HepG2 (cell line): ENCODE measurements around the gene CDK3. TPM values are rescaled to one million over a fixed set of nuclear protein-coding genes. Genes with fewer than 3 reads are reported as not detected.

Source experiments
- ATF1 ChIP-seq: IDR thresholded peaks from 2 replicates; pipeline ENCODE4 v1.6.1; 2016; ENCODE audit warnings: mild to moderate bottlenecking, control low read depth
- IRF1 ChIP-seq: sonication (generic); formaldehyde crosslinking; IDR thresholded peaks from 2 replicates; pipeline ENCODE4 v1.4.0; 2020; ENCODE audit warnings: low read depth, mild to moderate bottlenecking, missing genetic modification reagents
- MZF1 ChIP-seq: sonication (generic); formaldehyde crosslinking; IDR thresholded peaks from 2 replicates; pipeline ENCODE4 v1.8.1; 2023; ENCODE audit warnings: mild to moderate bottlenecking, missing genetic modification reagents, borderline replicate concordance
- TFAP4 ChIP-seq: sonication (generic); IDR thresholded peaks from 2 replicates; pipeline ENCODE4 v1.6.1; 2016; ENCODE audit warnings: low read depth, borderline replicate concordance
- TOPORS ChIP-seq: sonication (generic); formaldehyde crosslinking; IDR thresholded peaks from 2 replicates; pipeline ENCODE4 v1.8.0; 2023; ENCODE audit warnings: mild to moderate bottlenecking, missing genetic modification reagents
- ZBTB42 ChIP-seq: sonication (generic); formaldehyde crosslinking; IDR thresholded peaks from 2 replicates; pipeline ENCODE4 v1.5.0; 2020; ENCODE audit warnings: mild to moderate bottlenecking, missing genetic modification reagents
- ZFP90 ChIP-seq: sonication (generic); formaldehyde crosslinking; IDR thresholded peaks from 2 replicates; pipeline ENCODE4 v1.8.0; 2022; ENCODE audit warnings: missing genetic modification reagents, mild to moderate bottlenecking, inconsistent platforms, borderline replicate concordance
- ZNF543 ChIP-seq: sonication (generic); formaldehyde crosslinking; IDR thresholded peaks from 2 replicates; pipeline ENCODE4 v1.4.0; 2020; ENCODE audit warnings: mild to moderate bottlenecking, missing genetic modification reagents
- ZNF550 ChIP-seq: sonication (generic); formaldehyde crosslinking; IDR thresholded peaks from 2 replicates; pipeline ENCODE4 v1.4.0; 2020; ENCODE audit warnings: mild to moderate bottlenecking, missing genetic modification reagents, borderline replicate concordance
- ZNF788 ChIP-seq: sonication (generic); formaldehyde crosslinking; IDR thresholded peaks from 2 replicates; pipeline ENCODE4 v1.5.0; 2020; ENCODE audit warnings: mild to moderate bottlenecking, missing genetic modification reagents, borderline replicate concordance
- polyA plus RNA-seq, 8 experiments: library from polyadenylated mRNA; depleted of rRNA in 3 of 8; stranded (reverse) in 7 of 8; unstranded in 1 of 8; fragments of >200 nt; fragmentation: Illumina TruSeq in 4 of 8; extraction: Trizol in 4 of 8; gene quantifications; 2 replicates each; pipeline versions ENCODE4 v1.2.1 to v1.2.3, GENCODE V29; 2011 to 2016; ENCODE audit warnings: low read depth in 4 of 8, missing spikeins in 1 of 8, mixed read lengths in 1 of 8; ENCODE audit not compliant: insufficient read depth in 1 of 8
- total RNA-seq, 5 experiments: library from RNA; depleted of rRNA; stranded (reverse); fragments of >200 nt; fragmentation: Illumina TruSeq; extraction: Trizol; gene quantifications; 2 replicates each; pipeline ENCODE4 v1.2.3, GENCODE V29; 2016; ENCODE audit warnings: low read depth in 1 of 5
- TF ChIP-seq, protein P1 (sequence below): IDR thresholded peaks from 2 replicates; pipeline ENCODE4 v1.4.0; 2020; ENCODE audit warnings: mild to moderate bottlenecking, missing genetic modification reagents
- TF ChIP-seq, protein P2 (sequence below): sonication (generic); formaldehyde crosslinking; conservative IDR thresholded peaks from 2 replicates; pipeline ENCODE4 v1.4.0; 2020; ENCODE audit warnings: missing genetic modification reagents
- TF ChIP-seq, protein P3 (sequence below): sonication (generic); formaldehyde crosslinking; IDR thresholded peaks from 2 replicates; pipeline ENCODE4 v1.4.0; 2020; ENCODE audit warnings: missing genetic modification reagents

Gene CDK3
- total and polyA plus RNA-seq, 2 of the 13 experiments (the other 11 are each of a cell fraction or from before 2014, with no cell fraction given): 5.8 to 11.4 TPM

DNA sequence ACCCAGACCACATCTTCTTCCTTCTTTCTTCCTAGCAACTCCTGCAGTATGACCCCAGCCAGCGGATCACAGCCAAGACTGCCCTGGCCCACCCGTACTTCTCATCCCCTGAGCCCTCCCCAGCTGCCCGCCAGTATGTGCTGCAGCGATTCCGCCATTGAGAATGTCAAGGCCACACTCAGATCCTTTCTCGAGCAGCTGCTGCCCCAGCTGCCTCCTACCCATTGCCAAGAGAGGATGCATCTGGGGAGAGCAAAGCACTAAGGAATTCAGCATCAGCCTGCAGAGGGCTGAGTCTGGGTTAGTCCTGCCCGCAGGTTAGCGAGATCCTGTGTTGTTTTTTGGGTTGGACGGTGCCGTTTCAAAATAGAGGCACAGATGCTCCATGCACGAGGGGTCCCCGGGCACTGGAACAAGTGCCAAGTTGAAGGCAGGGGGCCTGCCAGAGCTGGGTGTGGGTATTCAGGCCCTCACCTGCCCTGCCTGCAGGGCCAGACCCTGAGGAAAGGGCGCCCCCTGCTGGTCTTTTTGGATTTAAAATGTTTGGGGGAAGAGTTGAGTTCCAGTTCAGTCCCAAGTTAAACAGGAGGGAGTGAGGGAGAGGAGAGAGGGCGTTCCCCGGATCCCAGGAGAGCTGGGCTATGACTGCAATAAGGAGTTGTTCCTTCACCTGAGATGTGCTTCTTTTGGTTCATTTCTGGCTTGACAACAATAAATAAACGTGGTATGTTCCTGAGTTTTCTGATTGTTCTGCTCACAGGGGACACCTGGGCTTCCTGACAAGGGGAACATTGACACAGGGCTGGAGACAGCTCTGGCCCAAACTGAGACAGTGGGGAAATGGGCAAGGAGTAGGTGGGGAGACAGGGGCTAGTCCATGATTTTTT, 4.9 kb downstream of the CDK3 start (continued):
- TF ChIP-seq, protein P1, sequence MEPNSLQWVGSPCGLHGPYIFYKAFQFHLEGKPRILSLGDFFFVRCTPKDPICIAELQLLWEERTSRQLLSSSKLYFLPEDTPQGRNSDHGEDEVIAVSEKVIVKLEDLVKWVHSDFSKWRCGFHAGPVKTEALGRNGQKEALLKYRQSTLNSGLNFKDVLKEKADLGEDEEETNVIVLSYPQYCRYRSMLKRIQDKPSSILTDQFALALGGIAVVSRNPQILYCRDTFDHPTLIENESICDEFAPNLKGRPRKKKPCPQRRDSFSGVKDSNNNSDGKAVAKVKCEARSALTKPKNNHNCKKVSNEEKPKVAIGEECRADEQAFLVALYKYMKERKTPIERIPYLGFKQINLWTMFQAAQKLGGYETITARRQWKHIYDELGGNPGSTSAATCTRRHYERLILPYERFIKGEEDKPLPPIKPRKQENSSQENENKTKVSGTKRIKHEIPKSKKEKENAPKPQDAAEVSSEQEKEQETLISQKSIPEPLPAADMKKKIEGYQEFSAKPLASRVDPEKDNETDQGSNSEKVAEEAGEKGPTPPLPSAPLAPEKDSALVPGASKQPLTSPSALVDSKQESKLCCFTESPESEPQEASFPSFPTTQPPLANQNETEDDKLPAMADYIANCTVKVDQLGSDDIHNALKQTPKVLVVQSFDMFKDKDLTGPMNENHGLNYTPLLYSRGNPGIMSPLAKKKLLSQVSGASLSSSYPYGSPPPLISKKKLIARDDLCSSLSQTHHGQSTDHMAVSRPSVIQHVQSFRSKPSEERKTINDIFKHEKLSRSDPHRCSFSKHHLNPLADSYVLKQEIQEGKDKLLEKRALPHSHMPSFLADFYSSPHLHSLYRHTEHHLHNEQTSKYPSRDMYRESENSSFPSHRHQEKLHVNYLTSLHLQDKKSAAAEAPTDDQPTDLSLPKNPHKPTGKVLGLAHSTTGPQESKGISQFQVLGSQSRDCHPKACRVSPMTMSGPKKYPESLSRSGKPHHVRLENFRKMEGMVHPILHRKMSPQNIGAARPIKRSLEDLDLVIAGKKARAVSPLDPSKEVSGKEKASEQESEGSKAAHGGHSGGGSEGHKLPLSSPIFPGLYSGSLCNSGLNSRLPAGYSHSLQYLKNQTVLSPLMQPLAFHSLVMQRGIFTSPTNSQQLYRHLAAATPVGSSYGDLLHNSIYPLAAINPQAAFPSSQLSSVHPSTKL (CRISPR knock-in tag): no peak
- TF ChIP-seq IRF1 (no peak), TOPORS (CRISPR knock-in tag) (no peak), ATF1 (CRISPR knock-in tag) (no peak), ZFP90 (no peak), TFAP4 (no peak), MZF1 (CRISPR knock-in tag) (no peak), ZNF543 (CRISPR knock-in tag) (no peak), ZBTB42 (CRISPR knock-in tag) (no peak), ZNF550 (no peak), ZNF788 (CRISPR knock-in tag) (no peak)
- TF ChIP-seq, protein P2, sequence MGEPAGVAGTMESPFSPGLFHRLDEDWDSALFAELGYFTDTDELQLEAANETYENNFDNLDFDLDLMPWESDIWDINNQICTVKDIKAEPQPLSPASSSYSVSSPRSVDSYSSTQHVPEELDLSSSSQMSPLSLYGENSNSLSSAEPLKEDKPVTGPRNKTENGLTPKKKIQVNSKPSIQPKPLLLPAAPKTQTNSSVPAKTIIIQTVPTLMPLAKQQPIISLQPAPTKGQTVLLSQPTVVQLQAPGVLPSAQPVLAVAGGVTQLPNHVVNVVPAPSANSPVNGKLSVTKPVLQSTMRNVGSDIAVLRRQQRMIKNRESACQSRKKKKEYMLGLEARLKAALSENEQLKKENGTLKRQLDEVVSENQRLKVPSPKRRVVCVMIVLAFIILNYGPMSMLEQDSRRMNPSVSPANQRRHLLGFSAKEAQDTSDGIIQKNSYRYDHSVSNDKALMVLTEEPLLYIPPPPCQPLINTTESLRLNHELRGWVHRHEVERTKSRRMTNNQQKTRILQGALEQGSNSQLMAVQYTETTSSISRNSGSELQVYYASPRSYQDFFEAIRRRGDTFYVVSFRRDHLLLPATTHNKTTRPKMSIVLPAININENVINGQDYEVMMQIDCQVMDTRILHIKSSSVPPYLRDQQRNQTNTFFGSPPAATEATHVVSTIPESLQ (CRISPR knock-in tag): peak; percentile 79; the same call in 1 of the 2 replicates
- TF ChIP-seq, protein P3, sequence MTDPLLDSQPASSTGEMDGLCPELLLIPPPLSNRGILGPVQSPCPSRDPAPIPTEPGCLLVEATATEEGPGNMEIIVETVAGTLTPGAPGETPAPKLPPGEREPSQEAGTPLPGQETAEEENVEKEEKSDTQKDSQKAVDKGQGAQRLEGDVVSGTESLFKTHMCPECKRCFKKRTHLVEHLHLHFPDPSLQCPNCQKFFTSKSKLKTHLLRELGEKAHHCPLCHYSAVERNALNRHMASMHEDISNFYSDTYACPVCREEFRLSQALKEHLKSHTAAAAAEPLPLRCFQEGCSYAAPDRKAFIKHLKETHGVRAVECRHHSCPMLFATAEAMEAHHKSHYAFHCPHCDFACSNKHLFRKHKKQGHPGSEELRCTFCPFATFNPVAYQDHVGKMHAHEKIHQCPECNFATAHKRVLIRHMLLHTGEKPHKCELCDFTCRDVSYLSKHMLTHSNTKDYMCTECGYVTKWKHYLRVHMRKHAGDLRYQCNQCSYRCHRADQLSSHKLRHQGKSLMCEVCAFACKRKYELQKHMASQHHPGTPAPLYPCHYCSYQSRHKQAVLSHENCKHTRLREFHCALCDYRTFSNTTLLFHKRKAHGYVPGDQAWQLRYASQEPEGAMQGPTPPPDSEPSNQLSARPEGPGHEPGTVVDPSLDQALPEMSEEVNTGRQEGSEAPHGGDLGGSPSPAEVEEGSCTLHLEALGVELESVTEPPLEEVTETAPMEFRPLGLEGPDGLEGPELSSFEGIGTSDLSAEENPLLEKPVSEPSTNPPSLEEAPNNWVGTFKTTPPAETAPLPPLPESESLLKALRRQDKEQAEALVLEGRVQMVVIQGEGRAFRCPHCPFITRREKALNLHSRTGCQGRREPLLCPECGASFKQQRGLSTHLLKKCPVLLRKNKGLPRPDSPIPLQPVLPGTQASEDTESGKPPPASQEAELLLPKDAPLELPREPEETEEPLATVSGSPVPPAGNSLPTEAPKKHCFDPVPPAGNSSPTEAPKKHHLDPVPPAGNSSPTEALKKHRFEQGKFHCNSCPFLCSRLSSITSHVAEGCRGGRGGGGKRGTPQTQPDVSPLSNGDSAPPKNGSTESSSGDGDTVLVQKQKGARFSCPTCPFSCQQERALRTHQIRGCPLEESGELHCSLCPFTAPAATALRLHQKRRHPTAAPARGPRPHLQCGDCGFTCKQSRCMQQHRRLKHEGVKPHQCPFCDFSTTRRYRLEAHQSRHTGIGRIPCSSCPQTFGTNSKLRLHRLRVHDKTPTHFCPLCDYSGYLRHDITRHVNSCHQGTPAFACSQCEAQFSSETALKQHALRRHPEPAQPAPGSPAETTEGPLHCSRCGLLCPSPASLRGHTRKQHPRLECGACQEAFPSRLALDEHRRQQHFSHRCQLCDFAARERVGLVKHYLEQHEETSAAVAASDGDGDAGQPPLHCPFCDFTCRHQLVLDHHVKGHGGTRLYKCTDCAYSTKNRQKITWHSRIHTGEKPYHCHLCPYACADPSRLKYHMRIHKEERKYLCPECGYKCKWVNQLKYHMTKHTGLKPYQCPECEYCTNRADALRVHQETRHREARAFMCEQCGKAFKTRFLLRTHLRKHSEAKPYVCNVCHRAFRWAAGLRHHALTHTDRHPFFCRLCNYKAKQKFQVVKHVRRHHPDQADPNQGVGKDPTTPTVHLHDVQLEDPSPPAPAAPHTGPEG (CRISPR knock-in tag): no peak; the same call in 1 of the 2 replicates
